ENCODE results near the gene CD40.

CD40 gene

DNA sequence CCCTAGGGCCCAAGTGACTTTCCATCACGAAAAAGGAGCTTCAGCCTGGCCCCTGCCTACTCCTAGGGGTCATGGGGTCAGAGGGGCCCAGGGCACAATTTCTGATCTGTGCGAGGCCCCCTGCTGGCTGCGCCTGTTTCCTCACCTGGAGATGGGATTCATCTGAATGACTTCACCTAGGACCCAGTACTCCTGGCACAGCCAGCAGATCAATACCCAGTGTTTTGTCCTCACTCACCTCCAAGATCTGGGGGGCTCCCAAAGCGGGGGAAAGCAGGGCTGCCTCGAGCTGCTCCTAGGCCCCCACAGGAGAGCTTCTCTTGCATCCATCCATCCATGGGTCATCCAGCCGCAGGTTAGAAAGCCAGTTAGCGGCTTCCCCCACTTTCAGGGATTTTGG lies 33.8 kb downstream of the CD40 start:
- no peak for DNase-seq

DNA sequence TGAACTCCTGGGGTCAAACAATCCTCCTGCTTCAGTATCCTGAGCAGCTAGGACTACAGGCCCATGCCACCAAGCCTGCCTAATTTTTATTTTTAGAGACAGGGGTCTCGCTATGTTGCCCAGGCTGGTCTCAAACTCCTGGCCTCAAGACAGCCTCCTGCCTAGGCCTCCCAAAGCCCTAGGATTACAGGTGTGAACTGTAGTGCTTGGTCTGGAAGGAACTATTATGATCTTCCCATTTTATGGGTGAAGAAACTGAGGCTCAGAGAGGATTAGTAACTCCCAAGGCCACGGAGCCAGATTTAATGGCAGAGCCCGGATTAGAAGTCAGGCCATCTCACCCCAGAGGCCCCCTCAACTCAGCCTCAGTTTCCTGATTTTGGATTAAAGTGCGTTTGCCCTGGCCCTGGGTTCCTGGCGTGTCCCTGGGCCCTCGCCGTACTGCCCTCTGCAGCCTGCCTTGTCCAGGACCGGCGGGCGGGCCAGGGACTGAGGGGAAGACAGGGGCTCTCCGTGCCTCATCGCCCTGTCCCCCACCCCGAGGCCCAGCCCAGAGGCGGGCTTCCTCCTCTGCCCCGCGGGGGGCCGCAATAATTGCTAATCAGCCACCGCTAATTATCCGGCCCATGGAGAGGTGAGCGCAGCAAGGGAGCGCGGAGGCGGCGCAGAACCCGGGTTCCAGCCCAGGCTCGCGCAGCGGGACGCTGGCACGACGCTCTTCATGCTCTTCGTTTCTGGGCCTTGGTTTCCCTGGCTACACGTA lies 34.9 kb downstream of the CD40 start:
- DNase-seq = no peak

DNA sequence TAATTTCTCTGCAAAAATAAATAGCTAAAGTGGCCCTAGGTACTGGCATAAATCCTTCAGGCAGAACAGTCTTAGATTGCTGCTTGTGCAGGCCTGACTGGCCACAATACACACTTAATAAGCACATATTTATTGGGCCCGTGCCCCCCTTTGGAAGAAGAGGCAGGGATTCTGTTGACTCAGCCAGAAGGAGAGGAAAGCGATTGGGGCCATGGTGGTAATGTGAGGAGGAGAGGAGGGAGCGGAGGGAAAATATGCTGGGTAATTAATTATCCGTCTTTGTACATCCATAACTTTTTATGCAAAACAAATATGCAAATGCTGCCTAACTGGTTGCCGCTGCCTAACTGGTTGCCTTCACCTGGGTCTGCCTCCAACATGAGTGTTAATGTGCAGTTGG lies 36.2 kb downstream of the CD40 start:
- no peak for DNase-seq

DNA sequence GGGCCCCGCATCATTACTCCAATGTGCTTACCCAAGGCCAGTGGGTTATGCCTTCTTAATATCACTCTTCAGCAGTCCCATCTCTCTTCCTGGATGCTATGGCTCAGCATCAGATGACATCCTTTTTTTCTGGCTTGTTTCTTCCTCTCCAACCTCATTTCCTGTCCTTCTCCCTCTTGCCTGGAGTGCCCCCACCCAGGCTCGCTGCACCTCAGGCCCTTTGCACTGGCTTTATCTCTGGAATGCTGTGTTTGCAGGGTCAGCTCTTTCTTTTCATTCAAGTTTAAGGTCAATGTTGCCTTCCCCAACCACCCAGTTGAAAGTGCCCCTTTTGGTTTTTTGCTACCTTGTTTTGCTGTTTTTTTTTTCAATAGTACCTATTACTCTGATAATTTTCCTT lies 36.7 kb downstream of the CD40 start:
- DNase-seq = no peak

DNA sequence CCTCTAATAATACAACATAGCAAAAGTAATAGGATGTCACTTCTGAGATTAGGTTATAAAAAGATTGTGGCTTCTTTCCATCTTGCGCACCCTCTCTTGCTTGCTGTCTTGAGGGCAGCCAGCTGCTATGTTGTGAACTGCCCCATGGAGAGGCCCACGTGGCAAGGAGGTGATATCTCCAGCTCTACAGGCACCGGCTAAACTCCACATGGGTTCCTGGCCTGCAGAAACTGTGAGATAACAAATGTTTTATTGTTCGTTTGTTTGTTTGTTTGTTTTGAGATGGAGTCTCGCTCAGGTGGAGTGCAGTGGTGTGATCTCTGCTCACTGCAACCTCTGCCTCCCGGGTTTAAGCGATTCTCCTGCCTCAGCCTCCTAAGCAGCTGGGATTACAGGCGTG lies 38.0 kb downstream of the CD40 start:
- DNase-seq = no peak

DNA sequence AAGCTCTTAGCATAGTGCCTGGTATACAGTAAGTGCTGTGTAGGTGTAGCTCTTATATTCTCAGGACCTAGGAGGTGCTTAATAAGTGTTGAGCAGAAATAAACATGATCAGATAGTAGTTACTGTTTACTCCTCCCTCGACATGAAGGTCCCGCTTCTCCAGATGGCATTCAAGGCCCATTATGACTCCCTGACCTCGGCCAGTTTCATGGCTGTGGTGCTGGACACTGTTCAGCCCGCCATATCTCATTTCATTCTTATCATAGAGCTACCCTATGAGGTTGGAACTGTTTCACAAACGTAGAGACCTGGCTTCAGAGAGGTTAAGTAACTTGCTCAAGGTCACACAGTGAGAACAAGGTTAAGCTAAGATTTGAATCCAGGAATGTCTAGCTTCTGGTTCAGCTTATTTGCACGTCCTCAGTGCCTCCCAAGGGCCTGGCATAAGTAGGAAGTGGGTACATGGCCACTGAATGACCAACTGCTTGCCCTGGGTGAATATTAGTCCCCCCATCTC lies 39.0 kb downstream of the CD40 start:
- DNase-seq = no peak

DNA sequence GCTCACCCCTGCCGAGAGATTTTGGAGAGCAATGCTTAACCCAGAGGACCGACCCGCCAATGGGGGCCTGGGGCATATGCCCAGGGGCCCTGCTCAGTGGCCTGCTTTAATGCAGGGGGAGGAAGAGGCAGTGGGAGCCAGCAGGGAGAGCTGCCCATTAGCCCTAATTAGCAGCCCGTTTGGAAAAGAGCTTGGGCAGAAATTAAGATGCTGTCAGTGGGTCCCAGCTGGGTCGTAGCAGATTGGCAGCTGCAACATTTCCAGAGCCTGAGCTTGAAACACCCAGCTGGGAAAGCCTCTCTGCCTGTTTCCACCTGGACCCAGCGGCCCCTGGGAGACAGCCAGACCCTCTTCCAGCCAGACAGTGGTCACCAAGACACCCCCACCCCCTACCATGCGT lies 39.5 kb downstream of the CD40 start:
- DNase-seq = no peak

DNA sequence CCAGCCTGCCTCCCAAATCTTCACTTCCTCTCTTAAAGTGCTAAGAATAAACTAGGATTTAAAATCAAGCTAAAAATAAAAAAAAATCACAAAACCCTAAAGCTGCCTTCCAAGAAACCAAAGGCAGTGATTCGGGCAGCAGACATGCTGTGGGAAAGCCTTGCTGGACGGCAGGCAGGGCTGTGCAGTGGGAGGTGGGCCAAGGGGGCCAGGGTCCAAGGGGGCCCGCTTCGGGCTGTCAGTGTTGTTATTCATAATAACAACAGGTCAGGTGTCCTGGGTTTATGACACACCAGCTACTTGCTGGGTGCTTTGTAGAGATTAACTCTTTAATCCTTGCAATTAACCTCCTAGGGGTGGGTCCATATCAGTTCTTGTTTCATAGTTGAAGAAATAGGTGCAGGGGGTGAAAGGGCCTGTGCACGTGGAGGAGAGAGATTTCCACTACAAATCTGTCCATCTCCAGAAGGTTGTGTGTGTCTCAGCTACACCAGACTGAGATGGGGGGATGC lies 40.4 kb downstream of the CD40 start:
- DNase-seq = no peak

DNA sequence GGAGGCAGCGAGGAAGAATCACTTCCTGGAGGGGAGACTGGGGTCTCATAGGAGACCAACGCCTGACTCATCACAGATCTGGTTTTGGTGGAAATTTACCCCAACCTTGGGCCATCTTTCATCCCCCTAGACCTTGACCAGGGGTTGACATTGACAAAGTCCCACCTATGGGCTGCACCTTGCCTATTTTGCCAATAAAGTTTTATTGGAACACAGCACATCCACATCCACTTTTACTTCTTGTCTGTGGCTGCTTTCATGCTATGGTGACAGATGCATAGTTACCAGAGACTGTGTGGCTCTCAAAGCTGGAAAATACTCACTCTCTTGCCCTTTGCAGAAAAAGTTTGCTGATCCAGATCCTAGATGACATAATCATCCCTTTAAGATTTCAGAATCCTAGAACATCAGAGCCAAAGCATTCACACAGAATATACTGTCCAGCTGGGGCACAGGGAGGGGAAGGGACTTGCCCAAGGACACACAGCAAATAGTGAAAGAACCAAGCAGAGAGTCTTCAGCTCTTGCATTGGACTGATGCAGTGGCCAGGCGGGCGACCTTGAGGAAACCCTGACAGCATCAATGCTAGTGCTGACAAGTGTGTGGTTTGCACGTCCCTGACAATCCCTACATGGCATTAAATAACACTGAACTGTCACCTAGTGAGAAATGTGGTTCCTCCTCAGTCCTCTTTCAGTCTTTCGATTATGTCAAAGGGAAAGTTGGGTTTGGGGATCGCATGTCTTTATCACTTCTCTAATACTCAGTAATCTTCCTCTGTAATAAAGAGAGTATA lies 41.2 kb downstream of the CD40 start:
- no peak for DNase-seq

DNA sequence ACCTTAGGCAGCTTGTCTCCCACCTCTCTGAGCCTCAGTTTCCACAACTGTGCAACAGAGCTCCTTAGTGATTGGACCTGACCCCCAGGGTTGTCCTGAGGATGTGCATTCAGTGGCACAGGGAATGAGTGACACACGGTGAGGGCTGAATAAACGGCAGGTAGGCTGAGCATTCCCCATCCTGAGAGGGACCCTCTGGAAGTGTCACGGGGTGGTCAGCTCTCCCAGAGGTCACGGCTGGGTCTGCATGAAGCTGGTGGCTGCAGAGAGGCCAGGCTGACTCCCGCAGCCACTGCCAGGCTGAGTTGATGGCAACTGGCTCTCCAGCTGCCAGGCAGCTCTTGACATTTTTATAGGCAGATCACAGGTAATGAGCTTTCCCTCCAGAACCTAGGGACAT lies 42.5 kb downstream of the CD40 start:
- no peak for DNase-seq

DNA sequence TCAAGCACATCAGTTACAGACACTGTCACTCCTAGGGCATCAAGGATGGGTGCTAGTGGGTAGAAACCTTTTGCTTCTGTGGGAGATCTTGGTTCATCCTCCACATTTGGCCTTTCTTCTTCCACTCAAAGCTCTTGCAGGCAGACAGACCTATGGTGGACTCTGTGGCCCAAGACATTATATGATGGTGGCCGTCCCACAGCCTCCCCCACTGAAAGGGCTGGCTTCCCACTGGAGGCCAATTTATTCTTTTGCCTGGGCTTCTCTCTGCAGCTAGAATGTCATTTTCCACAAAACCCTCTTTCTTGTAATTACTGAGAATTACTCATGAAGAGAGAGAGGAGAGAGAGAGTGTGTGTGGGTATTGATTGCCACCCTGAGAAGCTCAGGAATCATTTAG lies 43.8 kb downstream of the CD40 start:
- DNase-seq = no peak

DNA sequence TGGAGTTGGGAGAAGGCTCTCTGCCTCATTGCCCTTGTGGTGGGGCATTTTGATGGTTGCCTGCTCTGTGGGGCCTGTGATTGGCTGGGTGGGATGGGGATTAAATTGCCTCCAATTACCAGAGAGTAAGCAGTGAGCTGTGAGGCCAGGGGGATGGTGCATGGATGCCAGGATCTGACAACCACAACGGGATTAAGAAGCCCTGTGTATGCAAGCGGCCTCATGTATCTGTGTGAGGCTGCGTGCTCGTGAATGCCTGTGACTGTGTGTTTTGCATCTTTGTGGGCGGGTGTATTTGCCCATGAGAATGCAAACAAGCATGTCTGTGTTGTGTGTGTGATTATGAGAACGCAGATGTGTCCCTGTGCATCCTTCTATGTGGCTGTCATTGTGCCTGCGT lies 46.1 kb downstream of the CD40 start:
- no peak for DNase-seq

DNA sequence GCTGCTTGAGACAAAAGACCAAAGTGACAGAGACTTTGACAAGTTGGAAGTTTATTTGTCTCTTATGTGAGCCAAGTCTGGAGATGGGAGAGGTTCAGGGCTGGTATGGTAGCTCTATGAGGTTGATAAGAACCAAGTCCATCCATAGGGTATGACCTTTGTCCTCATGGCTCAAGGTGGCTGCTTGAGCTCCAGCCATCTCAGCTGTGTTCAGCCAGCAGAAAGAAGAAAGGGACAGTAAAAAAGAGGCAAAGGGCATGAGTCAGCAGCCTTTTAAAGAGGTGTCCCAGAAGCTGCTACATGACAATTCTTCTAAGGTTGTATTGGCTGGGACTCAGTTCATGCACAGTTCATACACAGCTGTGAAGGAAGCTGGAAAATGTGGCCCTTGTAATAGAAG lies 49.0 kb downstream of the CD40 start:
- DNase-seq = no peak

DNA sequence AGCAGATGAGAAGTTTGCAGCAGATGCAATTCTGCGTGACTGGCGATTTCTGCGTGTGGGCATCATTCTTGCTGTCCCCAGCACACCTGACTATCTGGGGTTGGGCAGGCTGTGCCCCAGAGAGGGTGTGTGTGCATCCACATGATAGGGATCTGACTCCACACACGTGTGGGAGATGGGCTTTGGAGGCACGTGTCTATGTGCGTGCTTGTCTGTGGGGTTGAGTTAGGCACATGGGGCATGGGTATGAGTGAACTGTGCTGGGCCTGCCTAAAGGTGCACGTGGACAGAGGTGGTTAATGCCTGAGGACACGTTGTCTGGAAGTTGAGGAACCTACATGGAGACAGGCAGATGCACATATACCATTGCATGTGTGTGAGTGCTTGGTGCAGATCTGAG lies 50.3 kb downstream of the CD40 start:
- no peak for DNase-seq

DNA sequence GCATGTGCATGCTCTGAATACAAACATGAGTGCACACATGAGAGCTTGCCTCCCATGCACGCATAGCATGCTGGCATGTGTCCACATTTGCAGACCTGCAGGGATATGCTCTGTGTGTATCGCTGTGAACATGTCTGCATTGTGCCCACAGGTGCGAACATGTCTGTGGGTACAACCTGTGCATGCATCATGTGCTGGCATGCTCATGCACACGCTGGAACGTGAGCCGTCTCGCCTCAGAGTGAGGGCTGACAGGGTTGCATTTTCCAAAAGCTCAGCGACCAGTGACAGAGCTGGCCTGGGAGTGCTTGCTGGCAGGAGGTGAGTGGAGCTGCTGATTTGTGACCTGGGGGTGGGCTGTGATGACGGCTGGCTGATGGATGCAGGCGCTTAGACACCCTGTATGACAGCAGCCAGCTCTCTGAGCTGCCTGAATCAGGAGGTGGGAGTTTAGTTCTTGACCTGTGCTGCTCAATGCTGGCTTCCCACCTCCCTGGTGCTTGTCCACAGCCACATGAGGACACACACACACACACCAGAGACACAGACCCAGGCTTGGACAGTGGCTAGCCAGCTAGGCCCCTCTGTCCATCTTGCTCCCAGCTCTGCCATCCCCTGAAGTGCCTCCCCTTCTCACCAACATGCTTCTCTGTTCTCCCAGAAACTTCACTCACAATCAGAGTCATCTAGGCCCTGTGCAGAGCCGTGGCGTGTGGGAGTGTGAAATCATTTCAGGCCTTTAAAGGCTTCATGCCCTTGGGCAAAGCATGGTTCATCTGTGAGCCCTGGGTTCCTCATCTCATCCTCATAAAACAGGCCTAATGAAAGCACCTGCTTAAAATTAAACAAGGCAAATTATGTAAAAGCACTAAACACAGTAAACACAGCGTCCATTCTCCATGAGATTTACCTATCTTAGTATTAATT lies 51.4 kb downstream of the CD40 start:
- DNase-seq = no peak

DNA sequence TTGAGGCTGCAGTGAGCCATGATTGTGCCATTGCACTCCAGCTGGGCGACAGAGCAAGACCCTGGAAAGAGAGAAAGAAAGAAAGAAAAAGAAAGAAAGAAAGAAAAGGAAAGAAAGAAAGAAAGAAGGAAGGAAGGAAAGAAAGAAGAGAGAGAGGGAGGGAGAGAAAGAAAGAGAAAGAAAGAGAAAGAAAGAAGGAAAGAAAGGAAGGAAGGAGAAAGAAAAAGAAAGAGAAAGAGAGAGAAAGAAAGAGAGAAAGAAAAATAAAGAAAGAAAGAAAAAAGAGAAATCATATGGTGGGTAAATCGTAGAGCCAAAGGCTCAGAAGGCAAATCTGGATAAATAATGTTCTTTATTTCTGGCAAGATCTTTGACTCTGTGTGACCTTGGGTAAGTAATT lies 53.4 kb downstream of the CD40 start:
- no peak for DNase-seq

DNA sequence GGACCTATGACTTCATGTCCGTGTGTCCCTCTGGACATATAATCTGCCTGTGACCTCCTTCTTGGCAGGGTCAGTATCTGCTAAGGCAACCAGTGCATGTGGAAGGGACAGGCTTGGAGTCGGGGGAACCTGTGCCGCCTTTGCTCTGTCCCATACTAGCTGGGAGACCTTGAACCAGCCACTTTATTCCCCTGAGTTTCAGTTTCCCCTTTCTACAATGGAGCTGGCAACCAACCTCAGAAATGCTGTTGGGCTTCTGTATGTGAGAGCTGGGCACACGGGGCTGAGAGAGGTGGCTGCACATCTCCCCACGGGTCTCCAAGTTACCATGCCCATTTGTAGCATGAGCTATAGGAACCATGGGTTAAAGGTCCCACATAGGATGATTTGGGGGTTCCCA lies 53.8 kb downstream of the CD40 start:
- DNase-seq = no peak

DNA sequence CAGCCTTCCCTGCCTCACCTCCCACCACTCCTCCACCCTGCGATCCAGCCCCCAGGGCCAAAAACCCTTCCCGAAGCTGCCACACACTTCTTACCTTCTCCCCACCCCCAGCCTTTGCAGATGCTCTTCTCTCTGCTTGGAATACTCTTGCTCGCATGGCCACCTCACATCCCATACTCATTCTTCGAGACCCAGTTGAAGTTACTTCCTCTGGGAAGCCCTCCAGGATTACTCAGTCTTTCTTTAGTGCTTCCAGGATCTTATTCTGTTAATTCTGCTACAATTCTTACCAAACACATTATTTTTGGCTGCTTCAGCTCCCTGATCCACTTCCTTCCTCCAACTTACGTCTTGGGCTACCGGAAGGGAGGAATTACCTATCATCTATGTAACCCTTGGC lies 54.3 kb downstream of the CD40 start:
- no peak for DNase-seq

DNA sequence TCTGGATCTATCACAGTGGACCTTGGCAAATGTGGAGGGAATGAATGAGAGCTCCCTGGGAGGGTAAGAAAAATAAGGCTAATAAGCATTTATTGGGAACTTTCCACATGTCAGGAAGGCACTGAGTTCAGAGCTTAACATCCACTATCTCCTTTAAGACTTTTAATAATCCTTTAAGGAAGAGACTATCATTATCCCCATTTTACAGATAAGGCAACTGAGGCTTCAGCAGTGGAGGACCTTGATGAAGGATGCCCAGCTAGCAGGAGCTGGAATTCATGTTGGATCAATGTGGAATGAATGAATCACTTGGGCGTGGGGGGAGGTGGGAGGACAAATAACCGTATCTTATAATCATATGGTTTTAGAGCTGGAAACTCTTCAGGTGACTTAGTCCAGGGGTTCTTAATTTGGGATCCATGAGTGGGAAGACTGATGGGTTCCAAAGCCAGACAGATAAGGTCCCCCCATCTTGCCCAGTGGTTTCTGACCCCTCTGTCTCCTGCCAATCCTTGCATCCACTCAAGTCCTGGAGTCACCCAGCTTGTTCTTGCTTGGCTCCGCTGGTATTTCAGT lies 54.9 kb downstream of the CD40 start:
- DNase-seq = no peak

DNA sequence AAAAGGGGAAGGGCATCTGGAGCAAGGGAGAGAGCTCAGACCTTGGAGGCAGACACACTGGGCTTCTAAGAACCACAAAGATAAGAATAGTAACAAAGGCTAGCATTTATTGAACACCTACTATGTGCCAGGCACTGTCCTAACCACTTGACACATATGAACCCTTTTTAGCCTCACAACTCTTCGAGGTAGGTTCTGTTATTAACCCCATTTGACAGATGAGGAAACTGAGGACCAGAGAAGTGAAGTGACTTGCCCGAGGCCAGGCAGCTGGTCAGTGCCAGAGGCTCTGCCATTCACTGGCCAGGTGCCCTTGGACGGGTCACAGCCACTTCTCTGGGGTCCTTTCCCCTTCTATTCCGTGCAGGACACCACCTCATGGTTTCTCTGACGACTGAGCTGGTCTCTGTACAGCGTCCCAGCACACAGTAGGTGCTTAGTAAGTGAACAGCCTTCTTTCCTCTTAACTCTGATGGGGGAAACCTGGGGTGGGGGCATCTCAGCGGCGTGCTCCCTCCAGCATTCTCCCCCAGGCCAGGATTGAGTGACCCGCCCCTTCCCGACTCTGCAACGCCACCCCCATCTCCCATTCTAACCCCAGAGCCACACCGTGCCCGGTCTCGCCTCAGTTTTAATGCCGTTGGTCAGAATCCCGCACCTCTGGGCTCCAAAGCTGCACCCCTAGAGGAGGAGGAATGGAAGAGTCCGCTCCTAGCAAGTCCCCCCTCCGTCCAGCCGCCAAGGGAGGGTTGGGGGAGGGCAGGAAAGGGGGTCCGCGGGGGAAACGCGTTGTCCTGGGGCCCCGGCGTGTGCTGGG lies 55.7 kb downstream of the CD40 start:
- no peak for DNase-seq

DNA sequence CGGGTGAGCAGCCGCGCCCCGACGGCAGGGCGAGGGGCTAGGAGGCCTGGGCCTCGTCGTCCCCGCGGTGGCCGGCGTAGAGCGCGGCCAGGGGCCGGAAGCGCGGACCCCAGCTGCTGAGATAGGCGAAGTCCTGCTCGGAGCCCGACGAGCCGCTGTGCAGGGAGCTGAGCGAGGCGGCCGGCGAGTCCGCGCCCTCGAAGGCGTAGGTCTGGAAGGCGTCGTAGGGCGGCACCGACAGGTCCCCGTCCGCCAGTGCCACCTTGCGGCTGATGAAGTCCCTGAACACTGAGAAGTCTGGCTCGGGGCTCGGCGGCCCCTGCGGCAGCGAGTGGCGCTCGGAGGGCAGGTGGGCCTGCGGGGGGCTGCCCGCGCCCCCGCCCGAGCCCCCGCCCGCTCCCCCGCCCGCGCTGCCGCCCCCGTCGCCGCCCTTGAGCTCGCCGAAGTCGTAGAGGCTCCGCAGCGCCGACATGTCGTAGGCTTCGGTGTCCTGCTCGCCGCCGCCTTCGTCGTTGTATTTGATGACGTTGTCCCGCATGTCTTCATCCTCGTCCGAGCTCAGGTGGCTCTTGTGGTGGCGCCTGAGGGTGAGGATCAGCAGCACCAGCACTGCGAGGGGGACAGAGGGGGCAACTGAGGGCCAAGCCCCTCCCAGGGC lies 56.5 kb downstream of the CD40 start:
- peak; percentile 65 for DNase-seq

Measured in effector CD4-positive, alpha-beta T cell (primary cell).